HL-60/S4 treated with phorbol 12-myristate 13-acetate at 8.2 ng/mL for 4 days and 3 days (cell line): Measurements from ENCODE around the gene SPINK2.

Experiments
- in situ Hi-C: fragments of 300-500 bp; cut with MboI; formaldehyde crosslinking; loops from 2 replicates; pipeline ENCODE4 v1.15.0; 2022; ENCODE audit warnings: low sequenced_read_pairs

SPINK2 gene

GRCh38 chr4:56799824-56800756 lies 21.4 kb downstream of the SPINK2 start:
- in situ Hi-C loops = no loop called here

- in situ Hi-C loops = no loop called here
Observed at GRCh38 chr4:56799161-56799759, 22.2 kb downstream of the SPINK2 start.

DNA sequence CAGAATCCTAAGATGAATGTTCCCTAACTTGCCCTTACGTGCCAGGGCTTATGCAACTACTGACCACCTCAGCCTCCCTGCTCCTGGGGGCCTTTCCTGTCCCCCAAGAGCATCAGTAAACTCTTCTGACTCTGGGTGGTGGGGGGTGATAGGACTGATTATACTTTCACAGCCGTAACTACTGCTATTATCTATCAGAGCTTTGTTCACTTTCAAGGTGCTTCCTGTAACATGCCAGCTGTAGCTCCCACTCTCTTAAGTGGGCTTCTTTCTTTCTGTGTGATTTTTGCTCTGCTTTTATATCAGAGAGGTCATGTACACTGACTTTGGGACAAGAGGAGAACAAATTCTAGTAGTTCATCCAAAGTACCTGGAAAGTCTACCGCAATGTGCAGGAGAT lies 25.3 kb downstream of the SPINK2 start:
- in situ Hi-C loops = no loop called here

- in situ Hi-C loops = no loop called here
Observed at GRCh38 chr4:56791316-56791715, 30.2 kb downstream of the SPINK2 start.

GRCh38 chr4:56790691-56791091 lies 30.8 kb downstream of the SPINK2 start:
- in situ Hi-C loops = no loop called here

DNA sequence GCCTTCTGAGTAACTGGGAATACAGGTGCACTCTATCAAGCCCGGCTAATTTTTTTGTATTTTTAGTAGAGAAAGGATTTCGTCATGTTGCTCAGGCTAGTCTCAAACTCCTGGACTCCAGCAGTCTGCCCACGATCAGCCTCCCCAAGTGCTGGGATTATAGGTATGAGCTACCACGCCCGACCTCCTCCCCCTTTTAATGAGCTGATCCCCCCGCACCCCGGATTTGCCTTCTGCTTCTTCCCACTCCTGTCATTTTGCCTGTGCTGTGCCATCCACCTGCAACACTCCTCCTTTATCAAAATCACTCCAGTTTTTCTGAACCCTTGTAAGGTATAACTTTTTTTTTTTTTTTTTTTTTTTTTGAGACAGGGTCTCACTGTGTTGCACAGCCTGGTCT lies 33.4 kb downstream of the SPINK2 start:
- in situ Hi-C loops = no loop called here

DNA sequence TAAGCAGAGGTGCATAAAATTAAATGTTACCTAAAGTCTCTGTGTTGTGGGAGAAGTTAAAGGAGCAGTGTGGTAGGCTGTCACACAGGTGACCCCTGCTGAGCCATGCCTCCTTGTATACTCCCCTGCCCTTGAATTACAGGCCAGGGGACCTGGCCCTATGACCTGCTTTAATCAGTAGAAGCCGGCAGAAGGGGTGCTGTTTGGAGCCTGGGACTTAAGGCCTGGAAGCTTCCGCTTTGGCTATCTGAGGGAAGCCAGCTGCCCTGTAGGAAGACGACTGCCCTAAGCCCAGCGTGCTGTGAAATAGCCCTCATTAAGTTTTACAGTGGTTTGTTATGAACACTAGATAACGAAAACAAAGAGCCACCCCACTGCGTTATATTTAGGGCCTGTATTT lies 34.1 kb downstream of the SPINK2 start:
- in situ Hi-C loops = no loop called here

DNA sequence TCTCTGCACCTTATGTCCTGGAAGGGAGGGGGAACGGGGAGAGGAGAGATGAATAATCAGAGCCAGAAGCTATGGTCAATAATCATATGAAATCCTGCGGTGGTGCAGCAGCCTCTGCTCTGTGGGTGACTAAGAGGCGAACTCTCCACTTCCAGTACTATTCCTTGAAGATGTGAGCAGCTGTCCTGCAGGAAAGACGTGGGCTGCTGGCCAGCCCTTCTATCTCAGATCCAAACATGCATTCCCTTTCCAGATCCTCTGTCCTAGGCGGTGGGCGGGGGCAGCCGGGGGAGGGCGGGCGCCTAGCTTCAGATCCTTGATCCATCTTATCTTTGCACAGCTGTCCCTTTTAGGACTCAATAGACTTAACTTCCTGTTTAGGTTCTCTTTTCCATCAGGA lies 34.5 kb downstream of the SPINK2 start:
- in situ Hi-C loops = no loop called here

- in situ Hi-C loops = no loop called here
Observed at GRCh38 chr4:56783986-56784385, 37.5 kb downstream of the SPINK2 start.

DNA sequence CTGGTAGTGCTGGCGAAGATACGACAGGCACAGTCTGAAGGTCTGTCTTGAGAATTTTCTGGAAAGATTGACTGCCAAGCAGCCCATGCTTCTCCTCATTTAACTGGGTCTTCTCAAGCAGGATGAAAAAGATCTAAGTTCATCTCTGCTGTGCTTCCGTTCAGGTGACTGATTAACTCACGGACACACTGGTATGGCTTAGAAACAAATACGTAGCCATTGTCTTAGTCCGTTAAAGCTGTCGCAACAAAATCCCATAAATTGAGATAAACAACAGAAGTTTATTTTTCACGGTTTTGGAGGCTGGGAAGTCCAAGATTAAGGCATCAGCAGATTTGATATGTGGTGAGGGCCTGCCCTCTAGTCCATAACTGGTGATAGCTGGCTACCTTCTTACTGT lies 39.5 kb downstream of the SPINK2 start:
- in situ Hi-C loops = no loop called here

GRCh38 chr4:56773346-56773745 lies 48.2 kb downstream of the SPINK2 start:
- in situ Hi-C loops = no loop called here

DNA sequence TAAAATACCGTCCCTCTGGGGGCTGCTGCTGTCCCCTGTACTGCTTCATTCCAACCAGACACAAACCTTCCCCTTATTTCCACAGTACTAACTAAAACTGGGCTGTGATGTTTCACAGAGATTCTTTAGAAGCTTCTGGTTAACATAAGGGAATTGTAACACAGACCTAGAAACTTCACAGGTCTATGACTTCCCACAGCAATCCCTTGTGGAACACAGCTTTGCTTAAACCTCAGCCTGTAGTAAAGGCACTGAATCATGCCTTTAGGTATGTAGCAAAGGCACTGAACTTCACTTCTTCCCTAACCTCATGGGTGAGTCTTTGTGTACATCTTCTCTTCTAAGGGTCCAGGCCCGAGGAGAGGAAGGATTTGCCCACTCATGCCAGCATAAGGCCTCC lies 49.4 kb downstream of the SPINK2 start:
- in situ Hi-C loops = no loop called here

GRCh38 chr4:56768763-56769162 lies 52.7 kb downstream of the SPINK2 start:
- in situ Hi-C loops = no loop called here

GRCh38 chr4:56768316-56768715 lies 53.2 kb downstream of the SPINK2 start:
- in situ Hi-C loops = no loop called here

DNA sequence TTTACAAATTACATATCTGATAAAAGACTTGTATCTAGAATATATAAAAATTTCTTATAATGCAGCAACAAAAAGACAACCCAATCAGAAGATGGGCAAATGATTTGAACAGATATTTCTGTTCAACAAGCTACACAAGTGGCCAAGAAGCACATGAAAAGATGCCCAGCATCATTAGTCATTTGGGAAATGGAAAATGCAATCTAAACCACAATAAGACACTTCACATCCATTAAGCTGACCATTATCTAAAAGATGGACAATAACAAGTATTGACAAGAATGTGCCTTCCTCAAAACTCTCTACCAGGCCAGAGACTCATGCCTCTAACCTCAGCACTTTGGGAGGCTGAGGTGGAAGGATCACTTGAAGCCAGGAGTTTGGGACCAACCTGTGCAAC lies 53.9 kb downstream of the SPINK2 start:
- in situ Hi-C loops = no loop called here

DNA sequence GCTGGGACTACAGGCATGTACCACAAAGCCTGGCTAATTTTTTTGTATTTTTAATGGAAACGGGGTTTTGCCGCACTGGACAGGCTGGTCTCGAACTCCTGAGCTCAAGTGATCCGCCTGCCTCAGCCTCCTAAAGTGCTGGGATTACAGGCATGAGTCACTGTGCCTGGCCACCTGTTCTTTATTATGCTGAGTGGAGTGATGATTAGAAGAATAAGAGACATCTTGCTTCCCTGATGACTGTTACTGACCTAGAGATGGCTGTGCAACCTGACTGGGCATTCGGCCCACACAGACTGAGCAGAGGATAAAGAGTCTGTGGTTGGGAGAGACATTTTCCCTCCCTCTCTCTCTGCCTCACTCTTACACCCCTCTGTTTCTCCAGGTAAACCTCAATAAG lies 56.7 kb downstream of the SPINK2 start:
- in situ Hi-C loops = no loop called here

DNA sequence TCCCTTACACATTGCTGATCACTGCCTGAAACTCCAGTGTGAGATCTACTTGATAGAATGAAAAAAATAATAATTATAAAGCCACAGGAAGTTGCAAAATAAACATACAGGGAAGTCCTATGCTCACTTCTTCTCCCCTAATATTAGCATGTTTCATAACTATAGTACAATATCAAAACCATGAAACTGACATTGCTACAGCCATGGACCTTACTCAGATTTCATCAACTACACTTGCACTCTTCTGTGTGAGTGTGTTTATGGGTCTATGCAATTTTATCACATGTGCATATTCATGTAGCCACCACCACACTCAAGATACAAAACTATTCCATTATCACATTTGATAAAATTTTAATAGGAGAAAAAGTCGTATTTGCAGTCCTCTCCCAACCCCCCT lies 57.3 kb downstream of the SPINK2 start:
- in situ Hi-C loops = no loop called here

DNA sequence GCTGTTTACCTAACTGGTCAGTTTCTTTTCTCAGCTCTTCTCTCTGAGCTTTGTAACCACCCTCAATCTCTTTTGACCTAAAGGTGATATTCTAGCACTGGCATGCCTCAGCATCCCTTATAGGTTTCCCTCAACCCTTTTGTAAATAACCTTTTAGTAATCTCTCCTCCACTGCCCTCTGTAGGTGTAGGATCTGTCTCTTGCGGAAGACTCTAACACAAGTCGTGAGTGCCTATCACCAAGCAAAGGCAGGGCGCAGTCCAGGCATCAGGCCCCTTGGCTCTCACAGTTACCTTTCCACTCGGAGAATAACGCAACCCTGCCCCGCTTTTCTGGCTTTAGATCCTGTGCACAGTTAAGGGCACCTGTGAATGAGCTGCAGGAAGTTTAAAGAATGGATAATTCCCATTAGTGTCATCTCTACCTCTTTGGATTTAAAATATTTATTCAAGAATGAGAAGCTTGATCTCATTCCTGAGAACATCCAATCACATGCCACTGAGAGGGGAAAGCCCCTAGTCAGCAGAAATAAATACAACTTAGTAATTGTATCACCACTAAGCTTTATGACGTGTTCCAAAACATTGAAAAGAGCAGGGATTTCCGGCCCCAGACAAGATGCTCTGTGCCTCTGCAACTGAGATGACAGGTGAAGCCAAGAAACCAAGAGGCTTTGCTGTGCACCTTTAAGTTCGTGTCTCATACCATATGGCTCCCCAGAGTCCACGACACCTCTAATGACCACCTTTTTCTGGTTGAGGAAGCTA lies 58.8 kb downstream of the SPINK2 start:
- in situ Hi-C loops = no loop called here

DNA sequence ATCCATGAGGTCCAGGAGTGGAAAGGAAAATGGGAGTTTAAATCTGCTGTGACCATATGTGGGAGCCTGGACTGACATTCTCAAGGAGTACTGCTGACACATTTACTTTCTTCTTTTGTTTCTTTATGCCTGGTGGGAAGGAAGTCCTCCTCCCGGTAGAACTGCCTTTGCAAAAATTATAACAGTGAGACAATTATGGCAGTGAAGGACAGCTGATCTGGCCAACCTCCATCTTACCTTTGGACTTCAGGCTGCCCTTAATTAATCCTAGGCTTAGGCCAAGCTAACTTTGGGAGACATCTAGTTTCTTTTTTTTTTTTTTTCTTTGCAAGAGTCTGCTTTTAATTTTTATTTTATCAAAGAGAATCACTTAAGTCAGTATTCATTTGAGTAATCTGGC lies 61.3 kb downstream of the SPINK2 start:
- in situ Hi-C loops = no loop called here
